Measurements from ENCODE around the gene UAP1. TPM values are rescaled to one million over a fixed set of nuclear protein-coding genes. Genes with fewer than 3 reads are reported as not detected.
"Not testable (repeated sequence)": the region's sequence is repeated elsewhere in the genome, so short reads cannot be mapped to it uniquely, and the experiment has no call there.

Gene UAP1
- total RNA-seq, 2 experiments from 2014 or later, result 28.9 to 32.2 TPM

DNA sequence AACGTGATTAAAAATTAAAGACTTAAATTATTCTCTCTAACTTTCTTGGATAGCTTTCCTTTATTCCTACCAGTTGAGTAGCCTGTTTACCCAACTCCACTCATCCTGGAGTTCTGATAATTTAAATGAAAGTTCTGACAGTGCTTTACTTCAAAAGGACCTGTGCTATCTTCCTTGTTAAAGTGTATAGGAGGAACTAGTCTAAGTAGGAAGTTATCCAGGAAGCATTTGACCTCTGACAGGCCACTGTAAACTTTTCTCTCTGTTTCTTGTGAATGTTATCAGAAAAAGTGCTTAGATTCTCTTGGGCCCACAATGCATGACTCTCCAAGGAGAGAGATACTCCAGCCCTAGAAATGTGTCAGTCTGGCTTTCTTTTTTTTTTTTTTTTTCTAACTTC is 9.2 kb downstream of the UAP1 start:
- Mint-ChIP-seq H3K9me3 (no peaks in the 10 kb centered on the region), H3K27ac (no peak overlapping the region), H3K27me3 (no peaks in the 10 kb centered on the region), H3K4me3 (no peak overlapping the region), H3K36me3 (peaks cover 18% of the 10 kb centered on the region), H3K4me1 (ENCODE audit: low read depth) (peaks cover 3% of the 10 kb centered on the region)
- DNase-seq, result no peak
- CTCF ChIA-PET, result no interaction called here
- POLR2A ChIA-PET, result no interaction called here
- intact Hi-C loops (cut with micrococcal nuclease), result no loop called here

DNA sequence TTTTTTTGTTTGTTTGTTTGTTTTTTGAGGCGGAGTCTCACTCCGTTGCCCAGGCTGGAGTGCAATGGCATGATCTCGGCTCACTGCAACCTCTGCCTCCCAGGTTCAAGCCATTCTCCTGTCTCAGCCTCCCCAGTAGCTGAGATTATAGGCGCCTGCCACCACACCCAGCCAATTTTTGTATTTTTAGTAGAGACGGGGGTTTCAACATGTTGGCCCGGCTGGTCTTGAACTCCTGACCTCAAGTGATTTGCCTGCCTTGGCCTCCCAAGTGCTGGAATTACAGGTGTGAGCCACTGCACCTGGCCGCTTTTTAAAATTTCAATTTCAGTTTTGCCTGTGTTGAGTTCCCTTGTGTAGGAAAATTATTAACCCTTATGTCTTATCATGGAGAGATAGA is 9.6 kb downstream of the UAP1 start:
- POLR2A ChIA-PET, result not testable (repeated sequence)

DNA sequence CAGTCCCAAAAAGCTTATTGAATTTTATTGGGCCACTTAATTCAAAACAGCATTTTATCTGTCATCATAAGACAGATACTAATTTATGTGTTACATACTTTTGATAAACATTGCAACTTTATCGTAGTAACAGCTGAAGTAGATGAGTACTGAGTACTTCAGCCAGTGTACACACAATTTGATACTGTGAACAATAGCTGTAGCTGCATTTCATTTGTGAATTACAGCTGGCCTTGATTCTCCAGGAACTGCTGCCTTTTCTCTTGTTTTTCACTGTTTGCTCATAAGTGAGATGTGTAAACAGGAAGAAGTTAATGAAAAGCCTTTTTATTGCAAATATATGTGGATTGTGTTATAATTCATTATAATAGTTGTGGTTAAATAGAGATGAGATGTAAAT is 10.2 kb downstream of the UAP1 start:
- DNase-seq, result no peak
- H3K4me3 Mint-ChIP-seq, result no peak overlapping the region
- CTCF ChIA-PET, result no interaction called here
- no peak overlapping the region for H3K27ac Mint-ChIP-seq
- intact Hi-C loops (cut with micrococcal nuclease), result no loop called here
- peaks cover 15% of the 10 kb centered on the region for H3K36me3 Mint-ChIP-seq
- no peaks in the 10 kb centered on the region for H3K9me3 Mint-ChIP-seq
- no peaks in the 10 kb centered on the region for H3K27me3 Mint-ChIP-seq
- peaks cover 3% of the 10 kb centered on the region for H3K4me1 Mint-ChIP-seq (ENCODE audit: low read depth)
- POLR2A ChIA-PET, result no interaction called here

More for the DNA sequence above, 9.6 kb downstream of the UAP1 start:
- DNase-seq; H3K4me1 Mint-ChIP-seq (ENCODE audit: low read depth); H3K4me3 Mint-ChIP-seq; H3K9me3 Mint-ChIP-seq; CTCF ChIA-PET; H3K27me3 Mint-ChIP-seq; H3K27ac Mint-ChIP-seq; intact Hi-C loops (cut with micrococcal nuclease): not testable (repeated sequence)
- H3K36me3 Mint-ChIP-seq, result peaks cover 18% of the 10 kb centered on the region

DNA sequence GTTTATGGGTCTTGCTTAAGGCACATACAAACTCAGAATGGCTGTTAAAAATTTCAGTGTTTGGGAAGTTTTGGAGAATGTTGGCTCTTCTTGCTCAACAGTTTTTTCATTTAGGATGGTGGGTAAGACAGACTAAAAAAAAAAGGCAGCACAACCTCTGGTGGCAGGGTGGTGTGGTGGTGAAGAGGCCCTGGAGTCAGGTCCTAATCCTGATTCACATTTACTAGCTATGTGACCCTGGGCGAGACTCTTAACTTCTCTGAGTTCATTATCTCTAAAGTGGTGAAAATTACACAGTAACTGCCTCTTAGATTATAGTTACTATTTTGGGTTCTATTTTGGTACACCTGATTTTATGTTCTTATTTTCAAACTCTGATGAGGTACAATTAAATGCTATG is 11.6 kb downstream of the UAP1 start:
- no peak overlapping the region for H3K4me3 Mint-ChIP-seq
- no peak overlapping the region for H3K27ac Mint-ChIP-seq
- H3K36me3 Mint-ChIP-seq, result peaks cover 16% of the 10 kb centered on the region
- intact Hi-C loops (cut with micrococcal nuclease), result no loop called here
- ChIA-PET POLR2A (no interaction called here), CTCF (no interaction called here)
- H3K4me1 Mint-ChIP-seq (ENCODE audit: low read depth), result peaks cover 3% of the 10 kb centered on the region
- no peak for DNase-seq
- H3K9me3 Mint-ChIP-seq, result no peaks in the 10 kb centered on the region
- no peaks in the 10 kb centered on the region for H3K27me3 Mint-ChIP-seq

DNA sequence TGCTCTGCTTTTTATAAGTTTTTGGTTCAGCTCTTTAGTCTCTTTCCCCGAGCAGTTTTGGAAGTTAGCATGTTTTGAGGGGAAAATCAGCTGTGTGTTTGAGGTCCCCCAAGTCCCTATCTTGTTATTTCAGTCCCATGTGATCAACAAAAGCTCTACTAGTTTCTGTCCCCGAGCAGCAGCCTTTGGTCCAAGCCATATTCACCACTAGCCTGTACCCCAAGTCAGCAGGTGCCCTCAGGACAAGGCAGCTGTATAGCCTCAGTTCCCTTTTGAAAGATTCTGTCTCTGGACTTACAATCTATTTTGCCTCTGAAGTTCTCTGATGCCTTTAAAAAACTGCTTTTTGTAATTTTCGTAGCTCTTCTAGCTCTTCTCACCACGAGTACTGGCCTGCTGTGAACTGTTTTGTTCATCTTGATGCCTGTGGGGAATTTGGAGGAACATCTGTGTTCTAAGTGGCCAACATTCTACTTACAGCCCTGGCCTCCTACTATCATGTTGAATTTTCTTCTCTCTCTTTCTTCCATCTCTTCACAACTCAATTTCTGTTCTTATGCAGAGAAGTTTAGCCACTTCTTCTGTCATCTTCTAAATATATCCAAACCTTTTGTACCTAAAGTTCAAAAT is 16.7 kb downstream of the UAP1 start:
- H3K36me3 Mint-ChIP-seq, result peaks cover 22% of the 10 kb centered on the region
- intact Hi-C loops (cut with micrococcal nuclease), result no loop called here
- H3K27me3 Mint-ChIP-seq, result no peaks in the 10 kb centered on the region
- no peaks in the 10 kb centered on the region for H3K9me3 Mint-ChIP-seq
- ChIA-PET CTCF (no interaction called here), POLR2A (no interaction called here)
- no peak overlapping the region for H3K4me3 Mint-ChIP-seq
- DNase-seq, result no peak
- H3K27ac Mint-ChIP-seq, result no peak overlapping the region
- no peaks in the 10 kb centered on the region for H3K4me1 Mint-ChIP-seq (ENCODE audit: low read depth)

DNA sequence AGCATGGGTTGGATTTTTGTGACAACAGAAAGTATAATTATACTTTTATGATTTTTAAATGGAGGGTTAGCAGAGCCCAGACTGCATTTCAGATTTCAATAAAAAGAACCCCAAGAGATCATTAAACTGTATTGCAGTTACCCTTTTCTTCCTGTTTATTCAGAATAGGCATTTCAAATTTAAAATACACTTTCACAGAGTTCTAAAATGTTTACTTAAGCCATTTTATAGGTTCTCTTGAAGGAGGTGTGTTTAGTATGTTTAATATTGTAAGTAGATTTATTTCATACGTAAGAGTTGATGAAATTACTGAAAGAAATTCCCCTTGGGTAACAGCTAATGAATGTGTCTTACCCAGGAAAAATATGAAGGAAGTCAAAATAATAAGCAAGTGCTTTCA is 17.4 kb downstream of the UAP1 start:
- Mint-ChIP-seq H3K36me3 (peaks cover 23% of the 10 kb centered on the region), H3K27ac (no peak overlapping the region), H3K4me3 (no peak overlapping the region), H3K27me3 (no peaks in the 10 kb centered on the region), H3K4me1 (ENCODE audit: low read depth) (no peaks in the 10 kb centered on the region), H3K9me3 (no peaks in the 10 kb centered on the region)
- DNase-seq, result no peak
- ChIA-PET CTCF (no interaction called here), POLR2A (no interaction called here)
- intact Hi-C loops (cut with micrococcal nuclease), result no loop called here

DNA sequence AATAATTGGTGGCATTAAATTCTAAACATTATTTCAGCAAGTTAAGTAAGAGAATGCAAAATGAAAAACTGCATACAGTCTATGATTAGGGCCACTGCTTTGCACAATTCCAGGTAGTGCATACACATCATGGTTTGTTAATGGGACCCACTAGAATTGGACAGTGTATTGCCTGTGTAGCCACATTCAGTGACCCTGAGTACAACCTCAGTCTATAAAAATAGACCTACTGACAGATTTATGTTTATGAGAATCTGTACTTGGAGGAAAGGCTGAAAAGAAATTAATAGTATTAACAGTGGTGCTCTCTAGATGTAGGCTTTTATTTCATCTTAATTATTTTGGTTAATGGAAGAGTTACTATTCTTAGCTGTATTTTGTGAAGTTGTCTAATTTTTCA is 18.8 kb downstream of the UAP1 start:
- Mint-ChIP-seq H3K9me3 (no peaks in the 10 kb centered on the region), H3K27ac (no peak overlapping the region), H3K27me3 (no peaks in the 10 kb centered on the region), H3K36me3 (peaks cover 25% of the 10 kb centered on the region), H3K4me1 (ENCODE audit: low read depth) (no peaks in the 10 kb centered on the region), H3K4me3 (no peak overlapping the region)
- intact Hi-C loops (cut with micrococcal nuclease), result no loop called here
- no peak for DNase-seq
- ChIA-PET POLR2A (no interaction called here), CTCF (no interaction called here)

DNA sequence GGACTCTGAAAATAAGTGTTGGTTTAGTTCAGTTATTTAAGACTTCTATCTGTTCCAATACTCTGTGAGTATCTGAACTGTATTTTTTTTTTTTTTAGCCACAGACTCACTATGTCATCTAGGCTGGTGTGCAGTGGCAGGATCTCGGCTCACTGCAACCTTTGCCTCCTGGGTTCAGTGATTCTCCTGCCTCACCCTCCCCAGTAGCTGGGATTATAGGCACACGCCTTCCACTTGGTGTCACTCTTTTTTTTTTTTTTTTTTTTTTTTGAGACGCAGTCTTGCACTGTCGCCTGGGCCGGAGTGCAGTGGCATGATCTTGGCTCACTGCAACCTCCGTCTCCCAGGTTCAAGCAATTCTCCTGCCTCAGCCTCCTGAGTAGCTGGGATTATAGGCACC is 21.4 kb downstream of the UAP1 start:
- H3K4me3 Mint-ChIP-seq; H3K27me3 Mint-ChIP-seq; H3K27ac Mint-ChIP-seq; DNase-seq; intact Hi-C loops (cut with micrococcal nuclease); H3K4me1 Mint-ChIP-seq (ENCODE audit: low read depth); POLR2A ChIA-PET; CTCF ChIA-PET; H3K9me3 Mint-ChIP-seq: not testable (repeated sequence)
- H3K36me3 Mint-ChIP-seq, result peaks cover 20% of the 10 kb centered on the region

DNA sequence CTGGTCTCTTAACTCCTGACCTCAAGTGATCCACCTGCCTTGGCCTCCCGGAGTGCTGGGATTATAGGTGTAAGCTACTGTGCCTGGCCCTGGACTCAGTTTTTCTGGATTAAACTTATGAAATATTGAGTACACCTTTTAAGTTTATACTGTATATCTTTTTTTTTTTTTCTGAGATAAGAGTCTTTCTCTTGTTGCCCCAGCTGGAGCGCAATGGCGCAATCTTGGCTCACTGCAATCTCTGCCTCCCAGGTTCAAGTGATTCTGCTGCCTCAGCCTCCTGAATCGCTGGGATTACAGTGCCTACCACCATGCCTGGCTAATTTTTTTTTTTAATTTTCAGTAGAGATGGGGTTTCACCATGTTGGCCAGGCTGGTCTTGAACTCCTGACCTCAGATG is 23.6 kb downstream of the UAP1 start:
- DNase-seq; H3K4me1 Mint-ChIP-seq (ENCODE audit: low read depth): not testable (repeated sequence)

DNA sequence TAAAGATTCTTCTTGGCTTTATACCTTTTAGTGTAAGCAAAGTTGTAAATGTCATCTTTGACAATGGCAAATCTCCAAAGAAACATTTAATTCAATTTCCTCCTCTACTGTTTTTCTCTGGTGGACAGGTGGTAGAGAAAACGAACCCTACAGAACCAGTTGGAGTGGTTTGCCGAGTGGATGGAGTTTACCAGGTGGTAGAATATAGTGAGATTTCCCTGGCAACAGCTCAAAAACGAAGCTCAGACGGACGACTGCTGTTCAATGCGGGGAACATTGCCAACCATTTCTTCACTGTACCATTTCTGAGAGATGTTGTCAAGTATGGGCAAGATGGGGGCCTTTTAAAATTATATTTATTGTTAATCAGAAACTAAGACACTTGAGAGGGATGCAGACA is 25.8 kb downstream of the UAP1 start:
- Mint-ChIP-seq H3K27me3 (no peaks in the 10 kb centered on the region), H3K27ac (no peak overlapping the region), H3K4me1 (ENCODE audit: low read depth) (no peaks in the 10 kb centered on the region), H3K9me3 (no peaks in the 10 kb centered on the region), H3K4me3 (no peak overlapping the region), H3K36me3 (peaks cover 23% of the 10 kb centered on the region)
- ChIA-PET CTCF (no interaction called here), POLR2A (no interaction called here)
- intact Hi-C loops (cut with micrococcal nuclease), result no loop called here
- no peak for DNase-seq

More for the DNA sequence above, 23.6 kb downstream of the UAP1 start:
- H3K27ac Mint-ChIP-seq; CTCF ChIA-PET; POLR2A ChIA-PET; H3K4me3 Mint-ChIP-seq; H3K9me3 Mint-ChIP-seq; H3K27me3 Mint-ChIP-seq; intact Hi-C loops (cut with micrococcal nuclease): not testable (repeated sequence)
- H3K36me3 Mint-ChIP-seq, result peaks cover 25% of the 10 kb centered on the region

DNA sequence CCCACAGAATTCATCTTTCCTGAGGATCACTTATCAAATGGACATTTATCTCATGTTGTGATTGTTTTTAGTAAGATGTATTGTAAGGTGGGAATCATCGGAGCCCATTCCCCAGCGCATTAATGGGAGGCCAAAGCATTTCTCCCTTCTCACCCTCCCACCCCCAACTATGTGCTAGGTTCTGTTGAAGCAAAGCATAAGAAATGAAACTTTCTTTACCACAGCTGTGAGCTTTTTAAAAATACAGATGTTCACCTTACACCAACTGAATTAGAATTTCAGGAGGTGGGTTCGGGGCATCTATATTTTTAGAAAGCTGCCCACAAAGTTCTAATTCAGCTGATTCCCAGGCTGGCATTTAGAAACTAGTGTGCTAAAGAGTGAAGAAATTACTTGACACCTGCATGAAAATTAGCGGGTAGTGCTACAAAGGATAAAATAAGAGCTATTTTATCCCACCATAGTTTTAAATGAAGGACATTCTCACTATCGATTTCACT is 26.3 kb downstream of the UAP1 start:
- Mint-ChIP-seq H3K36me3 (peaks cover 27% of the 10 kb centered on the region), H3K4me3 (no peak overlapping the region), H3K27me3 (no peaks in the 10 kb centered on the region), H3K9me3 (no peaks in the 10 kb centered on the region), H3K4me1 (ENCODE audit: low read depth) (no peaks in the 10 kb centered on the region), H3K27ac (no peak overlapping the region)
- CTCF ChIA-PET, result no interaction called here
- intact Hi-C loops (cut with micrococcal nuclease), result no loop called here
- POLR2A ChIA-PET, result no interaction called here
- no peak for DNase-seq

DNA sequence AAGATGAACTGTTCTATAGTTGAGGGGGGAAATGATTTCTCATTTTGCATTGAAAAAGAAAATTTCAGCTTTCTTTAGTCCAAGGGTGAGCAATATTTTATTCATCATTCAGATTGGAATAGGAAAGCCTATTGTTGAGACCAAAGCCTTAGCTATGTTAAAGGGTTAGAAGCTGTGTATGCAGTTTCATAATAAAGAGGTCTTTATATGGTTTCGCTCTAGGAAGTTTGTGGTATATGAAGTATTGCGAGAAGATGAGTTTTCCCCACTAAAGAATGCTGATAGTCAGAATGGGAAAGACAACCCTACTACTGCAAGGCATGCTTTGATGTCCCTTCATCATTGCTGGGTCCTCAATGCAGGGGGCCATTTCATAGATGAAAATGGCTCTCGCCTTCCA is 28.6 kb downstream of the UAP1 start:
- POLR2A ChIA-PET, result no interaction called here
- CTCF ChIA-PET, result interaction anchor here (0.7 kb wide), 2 partner anchors 9 to 74 kb away, joined by 3 read pairs; no protein-coding TSS in a partner anchor
- no peak overlapping the region for H3K4me3 Mint-ChIP-seq
- no peaks in the 10 kb centered on the region for H3K4me1 Mint-ChIP-seq (ENCODE audit: low read depth)
- no peaks in the 10 kb centered on the region for H3K27me3 Mint-ChIP-seq
- H3K36me3 Mint-ChIP-seq, result peaks cover 34% of the 10 kb centered on the region
- DNase-seq, result no peak
- intact Hi-C loops (cut with micrococcal nuclease), result no loop called here
- H3K27ac Mint-ChIP-seq, result no peak overlapping the region
- no peaks in the 10 kb centered on the region for H3K9me3 Mint-ChIP-seq

DNA sequence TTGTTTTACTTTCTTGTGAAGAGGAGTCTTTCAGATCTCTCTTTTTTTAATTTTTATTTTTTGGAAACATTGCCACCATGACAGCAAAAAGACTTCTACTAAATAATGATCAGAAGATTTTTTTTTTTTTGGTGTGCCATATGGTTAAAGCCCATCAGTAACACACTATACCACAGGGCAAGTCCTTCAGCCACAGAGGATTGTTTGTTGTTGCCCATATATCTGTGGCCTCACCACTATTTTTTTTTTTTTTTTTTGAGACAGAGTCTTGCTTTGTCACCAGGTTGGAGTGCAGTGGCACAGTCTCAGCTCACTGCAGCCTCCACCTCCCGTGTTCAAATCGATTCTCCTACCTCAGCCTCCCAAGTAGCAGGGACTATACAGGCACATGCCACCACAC is 29.2 kb downstream of the UAP1 start:
- H3K9me3 Mint-ChIP-seq, result no peaks in the 10 kb centered on the region
- H3K4me3 Mint-ChIP-seq, result no peak overlapping the region
- ChIA-PET POLR2A (no interaction called here), CTCF (no interaction called here)
- no peaks in the 10 kb centered on the region for H3K27me3 Mint-ChIP-seq
- H3K36me3 Mint-ChIP-seq, result peaks cover 32% of the 10 kb centered on the region
- H3K4me1 Mint-ChIP-seq (ENCODE audit: low read depth), result no peaks in the 10 kb centered on the region
- DNase-seq, result no peak
- intact Hi-C loops (cut with micrococcal nuclease), result no loop called here
- no peak overlapping the region for H3K27ac Mint-ChIP-seq

Data from activated CD4-positive, alpha-beta memory T cell treated with anti-CD3 and anti-CD28 coated beads for 36 hours (primary cell).